Prostate gland (tissue), 2 donors: Measurements from ENCODE around the gene STUM. TPM values are rescaled to one million over a fixed set of nuclear protein-coding genes. Genes with fewer than 3 reads are reported as not detected.
"Not testable (repeated sequence)": the region's sequence is repeated elsewhere in the genome, so short reads cannot be mapped to it uniquely, and the experiment has no call there.

Experiments
- DNase-seq: peaks from one replicate; pipeline ENCODE4 v3.0.0-alpha.2; 2019; ENCODE audit warnings: low spot score
- H3K27ac ChIP-seq, 2 donors: fragments of 200-600 bp; sonication (generic); 2 replicates each; pipeline ENCODE4 v1.5.1; 2017 to 2019
- H3K27me3 ChIP-seq: fragments of 200-600 bp; sonication (generic); replicated peaks from 2 replicates; pipeline ENCODE4 v1.5.1; 2019; ENCODE audit not compliant: insufficient read depth
- H3K36me3 ChIP-seq, 2 donors: fragments of 200-600 bp; sonication (generic); 1 replicate in 1 of 2; 2 replicates in 1 of 2; pipeline versions ENCODE4 v1.5.1 to v1.8.1; 2017 to 2019
- H3K4me1 ChIP-seq: fragments of 200-600 bp; sonication (generic); replicated peaks from 2 replicates; pipeline ENCODE4 v1.5.1; 2019
- H3K4me3 ChIP-seq, 2 donors: fragments of 200-600 bp; sonication (generic); 2 replicates each; pipeline ENCODE4 v1.5.1; 2017 to 2019
- H3K9me3 ChIP-seq: fragments of 200-600 bp; sonication (generic); 2 replicates; pipeline ENCODE4 v1.5.1; 2017
- POLR2A ChIP-seq: fragments of 450-650 bp; IDR thresholded peaks from one replicate; pipeline ENCODE4 v1.6.1; 2016; ENCODE audit warnings: antibody characterized with exemption, mild to moderate bottlenecking
- POLR2AphosphoS5 ChIP-seq: sonication (generic); formaldehyde crosslinking; IDR thresholded peaks from one replicate; pipeline ENCODE4 v1.6.1; 2017; ENCODE audit warnings: antibody characterized with exemption
- WGBS: methylation state at CpG from one replicate; pipeline ENCODE4 v1.1.5; 2018; 5-methylcytosine and 5-hydroxymethylcytosine counted together
- intact Hi-C: fragments of 100-400 bp; cut with DNase I; formaldehyde crosslinking; loops from one replicate; pipeline ENCODE4 v1.14.2; 2022
- total RNA-seq, 2 donors: library from RNA; depleted of rRNA; stranded (reverse); fragments of >200 nt; gene quantifications; one replicate each; pipeline ENCODE4 v1.1.0, GENCODE V29; 2016
- TF ChIP-seq, protein P1 (sequence below), 4 experiments: fragments of 200-600 bp in 2 of 4; fragments of 450-650 bp in 2 of 4; sonication (generic) in 2 of 4; IDR thresholded peaks; 1 replicate in 3 of 4; 2 replicates in 1 of 4; pipeline ENCODE4 v1.5.1; 2016 to 2019; ENCODE audit warnings: antibody characterized with exemption in 4 of 4, mild to moderate bottlenecking in 2 of 4, moderate library complexity in 2 of 4

STUM gene
- total RNA-seq, 2 donors from 2014 or later = 1.9 to 4.3 TPM

DNA sequence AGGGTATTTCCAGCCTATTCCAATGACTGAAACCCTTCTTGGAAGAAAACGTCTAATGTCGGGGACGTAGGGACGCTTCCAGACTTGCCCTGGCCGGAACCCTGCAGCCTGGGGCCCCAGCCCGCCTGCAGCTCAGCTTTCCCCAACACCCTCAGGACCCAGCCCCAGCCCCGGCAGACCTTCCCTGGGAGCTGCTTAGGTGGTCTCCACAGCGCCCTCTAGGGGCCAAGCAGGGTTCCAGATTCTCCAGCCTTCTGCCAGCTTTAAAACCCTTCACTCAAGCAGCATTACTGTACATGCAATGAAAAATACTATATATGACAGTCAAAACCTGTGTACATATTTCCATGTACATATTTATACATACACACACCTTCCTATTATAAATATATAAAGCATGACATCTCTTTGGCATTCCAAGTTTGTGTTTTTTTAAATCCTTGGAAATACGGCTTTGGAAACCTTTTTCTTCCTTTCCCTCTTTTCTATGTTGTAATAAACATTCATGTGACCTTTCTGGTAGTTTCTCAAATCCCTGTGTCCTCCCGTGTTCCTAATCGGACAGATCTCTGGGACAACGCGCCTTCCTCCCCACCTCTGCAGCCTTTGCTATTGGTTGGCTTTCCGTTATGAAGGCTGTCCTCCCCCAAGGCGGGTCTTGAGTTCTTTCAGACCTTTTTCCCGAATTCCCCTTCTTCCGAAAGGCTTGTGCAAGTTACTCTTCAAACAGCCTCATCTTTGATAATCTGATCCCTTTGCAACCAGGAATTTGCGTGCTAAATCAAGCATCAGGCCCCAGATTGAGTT lies 60.3 kb downstream of the STUM start:
- no peak overlapping the region for H3K27ac ChIP-seq
- H3K4me3 ChIP-seq = no peak overlapping the region
- H3K36me3 ChIP-seq = no peaks in the 10 kb centered on the region
- intact Hi-C loops = loop anchor here (2.0 to 10.0 kb wide), 2 partner anchors 62 to 184 kb away; no protein-coding TSS in a partner anchor
- no peaks in the 10 kb centered on the region for H3K9me3 ChIP-seq
- TF ChIP-seq POLR2AphosphoS5 = no peak
- TF ChIP-seq, protein P1, sequence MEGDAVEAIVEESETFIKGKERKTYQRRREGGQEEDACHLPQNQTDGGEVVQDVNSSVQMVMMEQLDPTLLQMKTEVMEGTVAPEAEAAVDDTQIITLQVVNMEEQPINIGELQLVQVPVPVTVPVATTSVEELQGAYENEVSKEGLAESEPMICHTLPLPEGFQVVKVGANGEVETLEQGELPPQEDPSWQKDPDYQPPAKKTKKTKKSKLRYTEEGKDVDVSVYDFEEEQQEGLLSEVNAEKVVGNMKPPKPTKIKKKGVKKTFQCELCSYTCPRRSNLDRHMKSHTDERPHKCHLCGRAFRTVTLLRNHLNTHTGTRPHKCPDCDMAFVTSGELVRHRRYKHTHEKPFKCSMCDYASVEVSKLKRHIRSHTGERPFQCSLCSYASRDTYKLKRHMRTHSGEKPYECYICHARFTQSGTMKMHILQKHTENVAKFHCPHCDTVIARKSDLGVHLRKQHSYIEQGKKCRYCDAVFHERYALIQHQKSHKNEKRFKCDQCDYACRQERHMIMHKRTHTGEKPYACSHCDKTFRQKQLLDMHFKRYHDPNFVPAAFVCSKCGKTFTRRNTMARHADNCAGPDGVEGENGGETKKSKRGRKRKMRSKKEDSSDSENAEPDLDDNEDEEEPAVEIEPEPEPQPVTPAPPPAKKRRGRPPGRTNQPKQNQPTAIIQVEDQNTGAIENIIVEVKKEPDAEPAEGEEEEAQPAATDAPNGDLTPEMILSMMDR (IDR thresholded peaks at IDR 0.05) = peak; percentile 35 to 65 (median 62)
- TF ChIP-seq POLR2A = no peak
- H3K4me1 ChIP-seq = no peaks in the 10 kb centered on the region
- DNase-seq = peak; percentile 36
- no peaks in the 10 kb centered on the region for H3K27me3 ChIP-seq
- WGBS = 55% methylated on average over 18 of the region's 18 CpGs

GRCh38 chr1:226609836-226610455 lies 61.4 kb downstream of the STUM start:
- Histone ChIP-seq H3K27me3 (no peaks in the 10 kb centered on the region), H3K4me1 (no peaks in the 10 kb centered on the region), H3K36me3 (no peaks in the 10 kb centered on the region), H3K4me3 (no peak overlapping the region), H3K27ac (no peak overlapping the region), H3K9me3 (no peaks in the 10 kb centered on the region)
- intact Hi-C loops = loop anchor here (2.0 to 10.0 kb wide), 2 partner anchors 63 to 185 kb away; no protein-coding TSS in a partner anchor
- TF ChIP-seq POLR2AphosphoS5 = no peak
- TF ChIP-seq, protein P1 (IDR thresholded peaks at IDR 0.05) = no peak
- TF ChIP-seq POLR2A = no peak
- WGBS = 82% methylated on average over 11 of the region's 11 CpGs
- no peak for DNase-seq

DNA sequence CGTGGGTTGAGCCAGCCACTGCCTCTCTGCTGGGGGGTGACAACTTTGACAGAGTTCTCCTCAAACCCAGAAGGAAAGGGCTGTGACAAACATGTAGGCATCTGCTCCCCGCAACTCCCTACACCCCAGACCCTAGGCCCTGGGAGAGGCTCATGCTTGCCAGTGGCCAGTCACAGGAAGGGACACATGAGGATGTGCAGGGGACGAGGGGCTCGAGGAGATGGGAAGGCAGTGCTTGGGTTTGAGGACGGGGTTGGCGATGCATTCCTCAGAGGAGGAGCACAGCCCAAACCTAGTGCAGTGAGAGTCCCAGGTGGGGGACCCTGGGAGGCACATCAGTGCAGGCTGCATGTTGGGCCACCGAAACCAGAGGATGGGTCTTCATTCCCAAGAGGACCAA lies 62.1 kb downstream of the STUM start:
- no peak overlapping the region for H3K27ac ChIP-seq
- H3K27me3 ChIP-seq = no peaks in the 10 kb centered on the region
- no peak for DNase-seq
- no peak overlapping the region for H3K4me3 ChIP-seq
- WGBS = 90% methylated on average over 7 of the region's 7 CpGs
- no peaks in the 10 kb centered on the region for H3K4me1 ChIP-seq
- no peaks in the 10 kb centered on the region for H3K9me3 ChIP-seq
- H3K36me3 ChIP-seq = no peaks in the 10 kb centered on the region
- TF ChIP-seq, protein P1 (IDR thresholded peaks at IDR 0.05) = no peak
- TF ChIP-seq POLR2AphosphoS5 (no peak), POLR2A (no peak)
- intact Hi-C loops = no loop called here

DNA sequence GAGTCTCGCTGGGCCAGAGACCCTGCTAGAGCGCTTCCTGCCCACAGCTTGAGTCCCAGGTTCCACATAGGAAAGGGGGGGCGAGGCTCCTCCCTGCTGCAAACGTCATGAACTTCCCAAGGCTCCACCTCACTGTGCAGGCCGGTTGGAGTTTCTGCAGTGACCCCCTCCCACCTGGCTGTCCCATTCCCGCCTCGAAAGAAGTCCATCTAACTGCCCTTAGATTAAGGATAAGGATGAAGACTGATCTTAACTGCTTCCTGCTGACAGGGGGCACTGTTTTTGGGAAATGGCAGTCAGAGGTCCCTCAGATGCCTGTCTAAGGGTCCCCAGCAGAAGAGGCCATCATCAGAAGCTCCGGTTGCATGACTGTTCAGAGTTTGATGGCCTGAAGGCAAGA lies 62.7 kb downstream of the STUM start:
- H3K4me3 ChIP-seq = no peak overlapping the region
- intact Hi-C loops = no loop called here
- no peak for DNase-seq
- TF ChIP-seq, protein P1 (IDR thresholded peaks at IDR 0.05) = no peak
- TF ChIP-seq POLR2AphosphoS5 (no peak), POLR2A (no peak)
- H3K36me3 ChIP-seq = no peaks in the 10 kb centered on the region
- H3K27ac ChIP-seq = no peak overlapping the region
- no peaks in the 10 kb centered on the region for H3K9me3 ChIP-seq
- no peaks in the 10 kb centered on the region for H3K27me3 ChIP-seq
- 57% methylated on average over 8 of the region's 8 CpGs for WGBS
- no peaks in the 10 kb centered on the region for H3K4me1 ChIP-seq

DNA sequence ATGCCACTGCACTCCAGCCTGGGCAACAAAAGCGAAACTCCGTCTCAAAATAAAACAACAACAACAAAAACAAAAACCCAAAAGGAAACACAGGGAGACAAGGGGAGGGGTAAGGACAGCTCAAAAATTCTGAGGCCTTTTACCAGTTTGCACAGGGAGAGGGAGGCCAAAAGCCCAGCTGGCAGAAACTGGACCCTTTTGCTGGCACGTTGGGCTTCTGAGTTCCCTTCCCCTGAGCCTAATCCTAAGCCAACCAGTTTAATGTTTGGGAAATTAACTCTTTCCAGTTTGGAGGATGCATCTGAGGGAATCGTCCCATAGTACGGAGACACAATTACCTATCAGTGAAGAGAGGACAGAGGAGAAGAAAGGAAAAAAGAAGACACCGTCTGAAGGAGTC lies 63.4 kb downstream of the STUM start:
- H3K4me1 ChIP-seq, H3K27ac ChIP-seq, H3K4me3 ChIP-seq, H3K9me3 ChIP-seq, intact Hi-C loops, DNase-seq, H3K27me3 ChIP-seq, H3K36me3 ChIP-seq: not testable (repeated sequence)
- WGBS = 83% methylated on average over 6 of the region's 6 CpGs
